22Rv1 (cell line): ENCODE measurements around the gene ISYNA1.

ENCODE experiments used
- H3K27ac ChIP-seq: fragments of 450-650 bp; 2 replicates; pipeline ENCODE4 v1.5.1; 2017
- CTCF ChIP-seq: fragments of 450-650 bp; IDR thresholded peaks from 2 replicates; pipeline ENCODE4 v1.5.1; 2017; ENCODE audit warnings: mild to moderate bottlenecking
- ZFX ChIP-seq: fragments of 450-650 bp; IDR thresholded peaks from 2 replicates; pipeline ENCODE4 v1.6.1; 2017; ENCODE audit warnings: antibody characterized with exemption, borderline replicate concordance

Gene ISYNA1

GRCh38 chr19:18437491-18438330 is at the start of gene ISYNA1:
Gene ISYNA1, minus strand, starts transcription at chr19:18438133. Its CDS starts 154 bp downstream, at chr19:18437979.
- TF ChIP-seq ZFX (no peak), CTCF (no peak)
- peak within 1 kb of the TSS; percentile 93 for H3K27ac ChIP-seq

GRCh38 chr19:18486746-18487145 is 48.8 kb upstream of the ISYNA1 start:
- TF ChIP-seq CTCF (no peak), ZFX (no peak)
- H3K27ac ChIP-seq = no peak overlapping the region

GRCh38 chr19:18484992-18485391 is 47.1 kb upstream of the ISYNA1 start:
- TF ChIP-seq ZFX = no peak
- no peak for TF ChIP-seq CTCF
- no peak overlapping the region for H3K27ac ChIP-seq

- H3K27ac ChIP-seq = no peak overlapping the region
- no peak for TF ChIP-seq ZFX
Observed at GRCh38 chr19:18483119-18483890, 45.4 kb upstream of the ISYNA1 start.

- no peak overlapping the region for H3K27ac ChIP-seq
- TF ChIP-seq CTCF = no peak
- TF ChIP-seq ZFX = no peak
Observed at GRCh38 chr19:18481505-18482222, 43.7 kb upstream of the ISYNA1 start.

- H3K27ac ChIP-seq = no peak overlapping the region
- TF ChIP-seq ZFX (no peak), CTCF (no peak)
Observed at GRCh38 chr19:18480006-18480691, 42.2 kb upstream of the ISYNA1 start.

GRCh38 chr19:18478545-18479311 is 40.8 kb upstream of the ISYNA1 start:
- no peak overlapping the region for H3K27ac ChIP-seq
- no peak for TF ChIP-seq CTCF
- TF ChIP-seq ZFX = no peak
